Stimulated activated naive CD4-positive, alpha-beta T cell (primary cell): Measurements from ENCODE around the gene DTHD1.

Experiments used
- DNase-seq, 6 experiments: peaks; one replicate each; lab custom pipeline; 2025; lab: John Stamatoyannopoulos, UW

Gene DTHD1

GRCh38 chr4:36348403-36348938 lies 67.1 kb downstream of the DTHD1 start:
- DNase-seq, result no peak

- DNase-seq, result no peak
Observed at GRCh38 chr4:36349938-36350549, 68.6 kb downstream of the DTHD1 start.

- DNase-seq, result peak; percentile 44 to 74 (median 56)
Observed at GRCh38 chr4:36351082-36351666, 69.8 kb downstream of the DTHD1 start.

GRCh38 chr4:36353998-36354397 lies 72.6 kb downstream of the DTHD1 start:
- DNase-seq, result no peak

GRCh38 chr4:36358173-36358572 lies 76.8 kb downstream of the DTHD1 start:
- no peak for DNase-seq

GRCh38 chr4:36360755-36361154 lies 79.3 kb downstream of the DTHD1 start:
- no peak for DNase-seq

- DNase-seq, result no peak
Observed at GRCh38 chr4:36363024-36363423, 81.6 kb downstream of the DTHD1 start.

- DNase-seq, result no peak
Observed at GRCh38 chr4:36374836-36375511, 93.6 kb downstream of the DTHD1 start.

- DNase-seq, result peak; percentile 14 to 85 (median 55)
Observed at GRCh38 chr4:36385951-36386571, 104.6 kb downstream of the DTHD1 start.

- no peak for DNase-seq
Observed at GRCh38 chr4:36386691-36387090, 105.3 kb downstream of the DTHD1 start.

GRCh38 chr4:36388710-36389109 lies 107.3 kb downstream of the DTHD1 start:
- no peak for DNase-seq

GRCh38 chr4:36391411-36391810 lies 110.0 kb downstream of the DTHD1 start:
- DNase-seq, result no peak

- no peak for DNase-seq
Observed at GRCh38 chr4:36392024-36392423, 110.6 kb downstream of the DTHD1 start.

- DNase-seq, result no peak
Observed at GRCh38 chr4:36392916-36393315, 111.5 kb downstream of the DTHD1 start.
